Activated naive CD4-positive, alpha-beta T cell (primary cell): Measurements from ENCODE around the gene GNA15.

Experiments used
- DNase-seq, 4 experiments: peaks; one replicate each; lab custom pipeline; 2025; lab: John Stamatoyannopoulos, UW

The GNA15 gene

GRCh38 chr19:3121396-3121795, 14.4 kb upstream of the GNA15 start:
- DNase-seq = no peak

GRCh38 chr19:3121821-3122511, 13.9 kb upstream of the GNA15 start:
- no peak for DNase-seq

GRCh38 chr19:3122512-3122870, 13.3 kb upstream of the GNA15 start:
- no peak for DNase-seq

- no peak for DNase-seq
Observed at GRCh38 chr19:3123088-3123721, 12.6 kb upstream of the GNA15 start.

- no peak for DNase-seq
Observed at GRCh38 chr19:3123956-3124355, 11.9 kb upstream of the GNA15 start.

- DNase-seq = no peak
Observed at GRCh38 chr19:3124630-3125029, 11.2 kb upstream of the GNA15 start.

GRCh38 chr19:3125900-3126524, 9.8 kb upstream of the GNA15 start:
- peak; percentile 62 to 73 (median 62) for DNase-seq

GRCh38 chr19:3129112-3129511, 6.7 kb upstream of the GNA15 start:
- no peak for DNase-seq

GRCh38 chr19:3131168-3131567, 4.7 kb upstream of the GNA15 start:
- no peak for DNase-seq

GRCh38 chr19:3132971-3133792, 2.7 kb upstream of the GNA15 start:
- DNase-seq = peak; percentile 9 to 49 (median 12)

- DNase-seq = no peak
Observed at GRCh38 chr19:3133793-3134116, 2.1 kb upstream of the GNA15 start.

GRCh38 chr19:3136684-3137055, 837 bp downstream of the GNA15 start:
- no peak for DNase-seq

GRCh38 chr19:3137119-3137518, 1.3 kb downstream of the GNA15 start:
- DNase-seq = no peak

GRCh38 chr19:3138268-3138667, 2.4 kb downstream of the GNA15 start:
- no peak for DNase-seq

GRCh38 chr19:3140667-3141038, 4.8 kb downstream of the GNA15 start:
- no peak for DNase-seq

- no peak for DNase-seq
Observed at GRCh38 chr19:3142292-3142670, 6.4 kb downstream of the GNA15 start.

- no peak for DNase-seq
Observed at GRCh38 chr19:3142781-3143337, 7.0 kb downstream of the GNA15 start.

GRCh38 chr19:3145909-3146676, 10.3 kb downstream of the GNA15 start:
- no peak for DNase-seq

GRCh38 chr19:3146677-3147100, 10.9 kb downstream of the GNA15 start:
- peak; percentile 46 to 67 (median 66) for DNase-seq

GRCh38 chr19:3148503-3148902, 12.7 kb downstream of the GNA15 start:
- DNase-seq = no peak

GRCh38 chr19:3149089-3149488, 13.3 kb downstream of the GNA15 start:
- DNase-seq = no peak
